Transverse colon (tissue), 4 donors: ENCODE data around the gene PPP1R27.

Source experiments
- POLR2A ChIP-seq: fragments of 450-650 bp; IDR thresholded peaks from one replicate; pipeline ENCODE4 v1.6.1; 2016; ENCODE audit warnings: antibody characterized with exemption, mild to moderate bottlenecking, moderate library complexity
- POLR2AphosphoS5 ChIP-seq, 3 donors: sonication (generic); formaldehyde crosslinking; IDR thresholded peaks; one replicate each; pipeline ENCODE4 v1.6.1; 2016; ENCODE audit warnings: antibody characterized with exemption in 3 of 3
- TF ChIP-seq, protein P1 (sequence below), 5 experiments: fragments of 200-600 bp in 3 of 5; fragments of 450-650 bp in 2 of 5; sonication (generic) in 3 of 5; IDR thresholded peaks; 1 replicate in 2 of 5; 2 replicates in 3 of 5; pipeline ENCODE4 v1.5.1; 2016 to 2017; ENCODE audit warnings: antibody characterized with exemption in 5 of 5, inconsistent platforms in 3 of 5, mild to moderate bottlenecking in 2 of 5, moderate library complexity in 1 of 5

DNA sequence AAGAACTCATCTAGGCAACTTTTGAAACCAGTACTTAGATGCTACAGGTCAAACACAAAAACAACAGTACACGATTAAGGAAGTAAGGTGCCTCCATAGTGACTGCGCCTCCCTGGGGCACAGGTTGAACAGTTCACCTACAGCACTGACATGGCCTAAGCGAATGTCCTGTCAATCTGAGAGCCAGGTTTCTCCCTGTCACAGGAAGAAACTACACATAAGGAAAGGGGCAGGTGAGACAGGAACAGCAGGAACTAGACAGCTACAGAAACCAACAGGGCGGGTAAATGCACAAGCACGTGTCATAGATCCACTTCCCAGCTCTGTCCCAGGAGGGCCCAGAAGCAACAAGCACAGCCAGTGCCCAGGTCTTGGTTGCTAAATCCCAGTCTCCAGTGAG, 44.3 kb upstream of the PPP1R27 start:
- TF ChIP-seq POLR2A (no peak), POLR2AphosphoS5 (IDR thresholded peaks at IDR 0.05) (no peak)
- TF ChIP-seq, protein P1, sequence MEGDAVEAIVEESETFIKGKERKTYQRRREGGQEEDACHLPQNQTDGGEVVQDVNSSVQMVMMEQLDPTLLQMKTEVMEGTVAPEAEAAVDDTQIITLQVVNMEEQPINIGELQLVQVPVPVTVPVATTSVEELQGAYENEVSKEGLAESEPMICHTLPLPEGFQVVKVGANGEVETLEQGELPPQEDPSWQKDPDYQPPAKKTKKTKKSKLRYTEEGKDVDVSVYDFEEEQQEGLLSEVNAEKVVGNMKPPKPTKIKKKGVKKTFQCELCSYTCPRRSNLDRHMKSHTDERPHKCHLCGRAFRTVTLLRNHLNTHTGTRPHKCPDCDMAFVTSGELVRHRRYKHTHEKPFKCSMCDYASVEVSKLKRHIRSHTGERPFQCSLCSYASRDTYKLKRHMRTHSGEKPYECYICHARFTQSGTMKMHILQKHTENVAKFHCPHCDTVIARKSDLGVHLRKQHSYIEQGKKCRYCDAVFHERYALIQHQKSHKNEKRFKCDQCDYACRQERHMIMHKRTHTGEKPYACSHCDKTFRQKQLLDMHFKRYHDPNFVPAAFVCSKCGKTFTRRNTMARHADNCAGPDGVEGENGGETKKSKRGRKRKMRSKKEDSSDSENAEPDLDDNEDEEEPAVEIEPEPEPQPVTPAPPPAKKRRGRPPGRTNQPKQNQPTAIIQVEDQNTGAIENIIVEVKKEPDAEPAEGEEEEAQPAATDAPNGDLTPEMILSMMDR (IDR thresholded peaks at IDR 0.05) = no peak
